HEK293 (cell line): ENCODE results near the gene DNMBP.
A peak's percentile ranks its signal among the peaks of the same experiment; 100 is the strongest.

ENCODE experiments used
- CTCF ChIA-PET: fragments of 350-600 bp; formaldehyde crosslinking; extraction: SDS; loops from one replicate; lab custom pipeline; 2021; ENCODE audit warnings: antibody characterized with exemption; lab: Yijun Ruan, JAX
- POLR2A ChIA-PET: fragments of 300-600 bp; formaldehyde crosslinking; extraction: SDS; loops from one replicate; lab custom pipeline; 2020; ENCODE audit warnings: antibody characterized with exemption, inconsistent platforms; lab: Yijun Ruan, JAX
- H3K27ac ChIP-seq: fragments of 200-500 bp; sonication (Bioruptor generic); 2 replicates; pipeline ENCODE4 v1.5.1; 2014; ENCODE audit warnings: low read depth, low read length, control low read depth, inconsistent platforms; ENCODE audit errors: extremely low read depth
- H3K36me3 ChIP-seq, 2 experiments: fragments of 200-500 bp in 1 of 2; sonication (Bioruptor generic) in 1 of 2; 1 replicate in 1 of 2; 2 replicates in 1 of 2; pipeline ENCODE4 v1.5.1; 2014 to 2017; ENCODE audit warnings: inconsistent platforms in 2 of 2, low read length in 2 of 2; ENCODE audit not compliant: control insufficient read depth in 2 of 2, insufficient read depth in 1 of 2
- H3K4me1 ChIP-seq: fragments of 200-500 bp; sonication (Bioruptor generic); 2 replicates; pipeline ENCODE4 v1.5.1; 2014; ENCODE audit warnings: mild to moderate bottlenecking, low read length, inconsistent platforms; ENCODE audit not compliant: control insufficient read depth, insufficient read depth
- H3K4me3 ChIP-seq: 2 replicates; pipeline ENCODE4 v1.5.1; 2011; ENCODE audit warnings: low read depth, mild to moderate bottlenecking, control low read depth, low read length, moderate library complexity
- H3K9me3 ChIP-seq: fragments of 200-500 bp; sonication (Bioruptor generic); 2 replicates; pipeline ENCODE4 v1.5.1; 2014; ENCODE audit warnings: low read depth, low read length, inconsistent platforms; ENCODE audit not compliant: control insufficient read depth, insufficient read depth
- EGR2 ChIP-seq: fragments of 450-650 bp; formaldehyde crosslinking; IDR thresholded peaks from 2 replicates; pipeline ENCODE4 v1.5.1; 2016; ENCODE audit warnings: low read depth, missing biosample characterization, missing genetic modification characterization
- GLIS1 ChIP-seq: fragments of 450-650 bp; formaldehyde crosslinking; IDR thresholded peaks from 2 replicates; pipeline ENCODE4 v1.5.1; 2016; ENCODE audit warnings: missing biosample characterization, missing genetic modification characterization
- PATZ1 ChIP-seq: fragments of 450-650 bp; formaldehyde crosslinking; IDR thresholded peaks from 2 replicates; pipeline ENCODE4 v1.5.1; 2016; ENCODE audit warnings: missing biosample characterization, missing genetic modification characterization
- SCRT1 ChIP-seq: fragments of 450-650 bp; formaldehyde crosslinking; IDR thresholded peaks from 2 replicates; pipeline ENCODE4 v1.5.1; 2016; ENCODE audit warnings: missing biosample characterization, missing genetic modification characterization, borderline replicate concordance
- ZBTB17 ChIP-seq: fragments of 450-650 bp; formaldehyde crosslinking; IDR thresholded peaks from 2 replicates; pipeline ENCODE4 v1.5.1; 2016; ENCODE audit warnings: missing biosample characterization, missing genetic modification characterization
- ZNF133 ChIP-seq: fragments of 450-650 bp; formaldehyde crosslinking; IDR thresholded peaks from 2 replicates; pipeline ENCODE4 v1.5.1; 2016; ENCODE audit warnings: missing biosample characterization, missing genetic modification characterization
- ZNF202 ChIP-seq: fragments of 450-650 bp; formaldehyde crosslinking; IDR thresholded peaks from 2 replicates; pipeline ENCODE4 v1.5.1; 2016; ENCODE audit warnings: missing biosample characterization, missing genetic modification characterization, borderline replicate concordance
- ZNF280D ChIP-seq: fragments of 450-650 bp; formaldehyde crosslinking; IDR thresholded peaks from 2 replicates; pipeline ENCODE4 v1.5.1; 2016; ENCODE audit warnings: missing biosample characterization, missing genetic modification characterization
- ZNF416 ChIP-seq: fragments of 450-650 bp; formaldehyde crosslinking; IDR thresholded peaks from 2 replicates; pipeline ENCODE4 v1.5.1; 2016; ENCODE audit warnings: missing biosample characterization, missing genetic modification characterization
- ZNF548 ChIP-seq: fragments of 450-650 bp; formaldehyde crosslinking; IDR thresholded peaks from 2 replicates; pipeline ENCODE4 v1.5.1; 2016; ENCODE audit warnings: missing biosample characterization, missing genetic modification characterization
- ZNF610 ChIP-seq: fragments of 450-650 bp; formaldehyde crosslinking; IDR thresholded peaks from 2 replicates; pipeline ENCODE4 v1.5.1; 2016; ENCODE audit warnings: missing biosample characterization, missing genetic modification characterization, borderline replicate concordance
- ZNF670 ChIP-seq: fragments of 450-650 bp; formaldehyde crosslinking; IDR thresholded peaks from 2 replicates; pipeline ENCODE4 v1.5.1; 2016; ENCODE audit warnings: missing biosample characterization, missing genetic modification characterization, low read depth
- ZSCAN5A ChIP-seq: fragments of 450-650 bp; formaldehyde crosslinking; IDR thresholded peaks from 2 replicates; pipeline ENCODE4 v1.5.1; 2016; ENCODE audit warnings: missing biosample characterization, missing genetic modification characterization
- TF ChIP-seq, protein P1 (sequence below): fragments of 450-650 bp; formaldehyde crosslinking; IDR thresholded peaks from 2 replicates; pipeline ENCODE4 v1.5.1; 2016; ENCODE audit warnings: missing biosample characterization, missing genetic modification characterization

The DNMBP gene

GRCh38 chr10:99883523-99883922 is 126.2 kb downstream of the DNMBP start:
- no peak overlapping the region for H3K4me3 ChIP-seq
- no peaks in the 10 kb centered on the region for H3K4me1 ChIP-seq
- H3K9me3 ChIP-seq = no peaks in the 10 kb centered on the region
- ChIA-PET CTCF (interaction anchor here (0.5 to 2.2 kb wide), 4 partner anchors 21 to 323 kb away, joined by 3 to 6 read pairs (median 4); no protein-coding TSS in a partner anchor), POLR2A (interaction anchor here (0.6 kb wide), 1 partner anchor 13 kb away, joined by 3 read pairs; no protein-coding TSS in a partner anchor)
- no peak overlapping the region for H3K27ac ChIP-seq
- TF ChIP-seq SCRT1 (tag by site-specific recombination) = no peak
- TF ChIP-seq ZNF416 = no peak
- TF ChIP-seq, protein P1, sequence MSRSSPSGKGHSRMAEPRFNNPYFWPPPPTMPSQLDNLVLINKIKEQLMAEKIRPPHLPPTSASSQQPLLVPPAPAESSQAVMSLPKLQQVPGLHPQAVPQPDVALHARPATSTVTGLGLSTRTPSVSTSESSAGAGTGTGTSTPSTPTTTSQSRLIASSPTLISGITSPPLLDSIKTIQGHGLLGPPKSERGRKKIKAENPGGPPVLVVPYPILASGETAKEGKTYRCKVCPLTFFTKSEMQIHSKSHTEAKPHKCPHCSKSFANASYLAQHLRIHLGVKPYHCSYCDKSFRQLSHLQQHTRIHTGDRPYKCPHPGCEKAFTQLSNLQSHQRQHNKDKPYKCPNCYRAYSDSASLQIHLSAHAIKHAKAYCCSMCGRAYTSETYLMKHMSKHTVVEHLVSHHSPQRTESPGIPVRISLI (tag by site-specific recombination) = peak; percentile 67; the same call in 1 of the 2 replicates
- no peak for TF ChIP-seq PATZ1 (tag by site-specific recombination)
- TF ChIP-seq, all 188 proteins: peak for 1
- peaks cover 42 to 75% of the 10 kb centered on the region in 2 experiments for H3K36me3 ChIP-seq

GRCh38 chr10:99881371-99881770 is 128.4 kb downstream of the DNMBP start:
- CTCF ChIA-PET = interaction anchor here (1.6 kb wide), 1 partner anchor 36 kb away, joined by 5 read pairs; no protein-coding TSS in a partner anchor
- TF ChIP-seq EGR2 (tag by site-specific recombination) (no peak), GLIS1 (tag by site-specific recombination) (no peak), ZNF133 (no peak), ZNF610 (tag by site-specific recombination) (no peak), ZNF280D (tag by site-specific recombination) (no peak), ZNF548 (tag by site-specific recombination) (no peak), ZNF670 (tag by site-specific recombination) (no peak), ZSCAN5A (no peak), ZNF202 (tag by site-specific recombination) (no peak), ZBTB17 (tag by site-specific recombination) (no peak)
- POLR2A ChIA-PET = no interaction called here
- Histone ChIP-seq H3K4me3 (no peak overlapping the region), H3K27ac (no peak overlapping the region), H3K4me1 (no peaks in the 10 kb centered on the region), H3K9me3 (no peaks in the 10 kb centered on the region), H3K36me3 (peaks cover 39 to 87% of the 10 kb centered on the region in 2 experiments)
